Stimulated activated CD4-positive, alpha-beta T cell treated with anti-CD3 and anti-CD28 coated beads, TNF-alpha, amount 100 ng/mL, for 4 hours (primary cell): Measurements from ENCODE around the gene ATP5MC2.
"Not testable (repeated sequence)": the region's sequence is repeated elsewhere in the genome, so short reads cannot be mapped to it uniquely, and the experiment has no call there.

Experiments used
- DNase-seq, 3 experiments: peaks; one replicate each; pipeline ENCODE4 v3.0.0-alpha.2; 2020; ENCODE audit warnings: low read depth in 3 of 3

Gene ATP5MC2

DNA sequence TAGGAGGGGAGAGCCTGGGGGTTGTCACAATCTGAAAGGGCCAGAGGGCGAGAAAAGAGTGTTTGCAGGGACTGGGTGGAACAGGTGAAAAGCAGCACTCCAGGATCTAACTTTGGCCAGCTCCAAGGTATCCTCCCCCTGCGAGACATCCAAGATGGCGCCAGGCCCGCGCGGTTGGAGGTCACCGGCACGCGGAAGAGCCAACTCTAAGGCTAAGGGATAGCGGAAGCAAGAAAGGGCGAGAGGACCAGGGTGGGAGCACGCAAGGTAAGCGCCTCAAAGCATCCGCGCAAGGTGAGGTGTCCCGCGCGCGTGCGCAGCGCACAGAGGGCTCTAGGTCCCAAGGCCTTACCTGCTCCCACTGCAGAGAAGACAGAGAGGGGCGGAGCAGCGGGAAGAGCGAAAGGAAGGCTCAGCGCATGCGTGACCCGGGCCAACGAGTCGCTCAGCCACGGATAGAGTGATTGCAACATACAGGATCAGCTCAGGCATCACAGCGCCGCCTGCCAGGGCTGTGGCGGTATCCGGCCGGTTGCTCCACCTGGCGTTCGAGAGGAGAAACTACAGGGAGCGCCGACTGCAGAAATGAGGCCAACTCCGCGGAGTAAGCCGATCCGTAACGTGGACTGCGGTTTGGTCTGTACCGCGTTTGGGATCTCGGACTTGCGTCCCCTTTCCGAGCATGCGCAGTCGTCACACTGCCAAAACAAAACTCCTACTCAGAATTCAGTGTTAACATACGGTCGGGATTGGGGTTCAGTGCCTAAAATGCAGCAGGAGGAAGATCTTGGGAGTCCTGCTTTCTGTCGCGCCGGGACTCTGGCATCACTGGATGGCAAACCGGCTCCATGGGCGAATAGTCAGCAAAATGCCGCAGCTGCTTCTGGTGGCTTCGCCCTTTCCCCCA, at the start of gene ATP5MC2:
Gene ATP5MC2, minus strand, starts transcription at position 383 of the 907 bp plus-strand sequence. CDS start 3,469 bp downstream, outside the sequence.
- peak; percentile 95 for DNase-seq

DNA sequence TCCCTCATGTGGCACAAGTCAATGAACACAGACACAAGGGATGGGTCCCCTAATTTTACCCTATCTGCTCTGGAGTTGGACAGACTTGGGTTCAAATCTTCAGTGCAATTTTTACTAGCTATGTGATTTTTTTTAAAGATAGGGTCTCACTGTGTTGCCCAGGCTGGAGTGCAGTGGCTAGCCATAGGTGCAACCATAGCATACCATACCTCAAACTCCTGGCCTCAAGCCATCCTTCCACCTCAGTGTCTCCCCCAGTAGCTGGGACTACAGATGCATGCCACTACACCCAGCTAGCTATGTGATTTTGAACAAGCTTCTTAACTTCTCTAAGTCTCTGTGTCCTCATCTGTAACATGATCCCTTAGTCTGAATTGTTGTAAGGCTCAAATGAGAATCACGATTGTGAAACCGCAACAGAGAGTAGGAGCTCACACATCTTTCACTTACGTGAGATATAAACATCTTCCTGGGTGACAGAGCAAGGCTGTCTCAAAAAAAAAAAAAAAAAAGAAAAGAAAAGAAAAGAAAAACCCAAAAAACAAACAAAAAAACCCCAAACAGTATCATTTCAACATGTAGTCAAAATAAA, 46.7 kb upstream of the ATP5MC2 start:
- no peak for DNase-seq

DNA sequence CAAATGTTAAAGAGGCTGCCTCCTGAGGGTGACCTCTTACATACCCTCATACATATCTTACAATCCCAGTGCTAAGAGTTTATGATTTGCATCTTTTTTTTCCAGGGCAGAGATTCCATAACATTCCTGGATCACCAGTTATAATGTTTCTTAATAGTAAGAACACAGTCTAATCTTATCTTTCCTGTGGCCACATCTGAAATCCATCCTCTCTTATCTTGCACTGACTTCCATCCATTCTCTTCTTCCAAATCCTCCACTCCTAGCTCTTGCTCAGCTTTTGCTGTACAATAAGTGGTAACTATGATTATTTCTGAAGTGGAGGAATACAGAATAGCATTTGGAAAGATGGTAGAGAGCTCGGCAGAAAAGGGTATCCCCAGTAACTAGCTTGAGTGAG, 45.1 kb upstream of the ATP5MC2 start:
- no peak for DNase-seq

DNA sequence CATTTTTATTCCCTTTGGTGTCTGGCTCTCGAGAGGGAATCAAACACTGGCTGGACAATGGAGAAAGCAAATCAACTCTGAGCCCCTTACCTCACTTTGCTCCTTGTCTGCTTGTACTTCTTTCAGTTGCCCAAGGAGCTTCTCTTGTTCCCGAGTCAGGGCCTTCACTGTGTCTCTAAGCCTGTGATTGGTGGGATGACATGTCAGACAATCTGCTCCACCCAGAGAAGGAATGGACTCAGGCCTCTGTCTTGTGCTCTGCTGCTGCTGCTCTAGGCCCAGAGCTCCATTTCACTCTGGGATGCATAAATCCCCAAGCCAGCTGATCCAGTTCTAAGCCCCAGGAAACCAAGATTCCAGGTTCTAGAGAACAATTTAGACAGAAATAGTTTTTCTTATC, 43.8 kb upstream of the ATP5MC2 start:
- DNase-seq, result no peak

DNA sequence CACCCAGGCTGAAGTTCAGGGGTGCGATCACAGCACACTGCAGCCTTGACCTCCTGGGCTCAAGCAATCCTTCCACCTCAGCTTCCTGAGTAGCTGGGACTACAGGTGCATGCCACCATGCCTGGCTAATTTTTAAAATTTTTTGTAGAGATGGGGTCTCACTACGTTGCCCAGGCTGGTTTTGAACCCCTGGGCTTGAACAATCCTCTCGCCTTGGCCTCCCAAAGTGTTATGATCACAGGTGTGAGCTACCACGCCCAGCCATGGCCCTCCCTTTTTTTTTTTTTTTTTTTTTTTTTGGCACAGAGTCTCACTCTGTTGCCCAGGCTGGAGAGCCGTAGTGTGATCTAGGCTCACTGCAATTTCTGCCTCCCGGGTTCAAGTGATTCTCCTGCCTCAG, 42.7 kb upstream of the ATP5MC2 start:
- not testable (repeated sequence) for DNase-seq

DNA sequence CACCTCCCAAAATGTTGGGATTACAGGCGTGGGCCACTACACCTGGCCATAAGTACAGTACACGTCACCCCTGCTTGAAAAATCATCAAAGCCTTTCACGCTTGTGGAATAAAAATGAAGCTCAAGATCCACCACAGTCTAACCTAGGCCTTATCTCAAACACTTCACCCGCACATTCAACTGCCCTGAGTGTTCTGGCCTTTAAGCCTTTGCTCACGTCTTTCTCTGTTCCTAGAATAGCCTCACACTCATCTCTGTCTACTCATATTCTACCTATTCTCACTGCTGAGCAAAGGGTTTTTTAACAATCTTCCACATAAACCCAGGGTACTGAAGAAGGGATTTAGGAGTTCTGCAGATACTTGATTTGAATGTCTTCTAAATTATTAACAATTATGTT, 41.4 kb upstream of the ATP5MC2 start:
- DNase-seq, result no peak

DNA sequence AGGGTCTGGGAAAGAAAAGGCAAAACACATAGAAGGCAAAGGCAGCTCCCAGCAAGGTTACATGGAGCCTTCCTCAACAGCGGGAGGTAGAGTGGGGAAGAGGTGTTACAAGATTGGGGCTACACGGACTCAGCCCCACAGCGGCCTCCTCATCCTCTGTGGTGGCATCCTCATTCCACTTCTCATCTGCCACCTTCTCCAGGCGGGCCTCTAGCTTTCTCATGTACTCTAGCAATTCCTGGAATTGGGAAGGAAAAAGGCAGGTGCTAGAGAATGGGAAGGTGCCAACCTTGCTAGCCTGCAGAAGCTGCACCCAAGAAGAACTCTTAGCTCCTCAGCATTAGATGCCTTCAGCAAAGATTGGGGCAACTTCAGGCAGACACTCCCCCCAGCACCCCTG, 38.1 kb upstream of the ATP5MC2 start:
- no peak for DNase-seq

DNA sequence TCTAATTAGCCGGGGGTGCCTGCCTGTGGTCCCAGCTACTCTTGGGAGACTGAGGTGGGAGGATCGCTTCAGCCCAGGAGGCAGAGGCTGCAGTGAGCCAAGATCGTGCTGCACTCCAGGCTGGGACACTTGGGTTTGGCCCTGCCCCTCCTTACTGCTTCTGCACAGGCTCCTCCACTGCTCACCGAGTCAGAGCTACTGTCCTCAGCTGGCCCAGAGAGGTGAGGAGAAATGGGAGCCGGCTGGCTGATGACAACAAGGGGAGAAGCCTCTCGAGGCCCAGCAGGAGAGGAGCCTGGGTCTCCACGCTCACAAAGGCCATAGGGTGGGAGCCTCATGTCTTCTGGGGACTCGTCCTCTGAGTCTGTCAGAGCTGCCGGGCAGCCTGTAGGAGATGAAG, 37.6 kb upstream of the ATP5MC2 start:
- no peak for DNase-seq

DNA sequence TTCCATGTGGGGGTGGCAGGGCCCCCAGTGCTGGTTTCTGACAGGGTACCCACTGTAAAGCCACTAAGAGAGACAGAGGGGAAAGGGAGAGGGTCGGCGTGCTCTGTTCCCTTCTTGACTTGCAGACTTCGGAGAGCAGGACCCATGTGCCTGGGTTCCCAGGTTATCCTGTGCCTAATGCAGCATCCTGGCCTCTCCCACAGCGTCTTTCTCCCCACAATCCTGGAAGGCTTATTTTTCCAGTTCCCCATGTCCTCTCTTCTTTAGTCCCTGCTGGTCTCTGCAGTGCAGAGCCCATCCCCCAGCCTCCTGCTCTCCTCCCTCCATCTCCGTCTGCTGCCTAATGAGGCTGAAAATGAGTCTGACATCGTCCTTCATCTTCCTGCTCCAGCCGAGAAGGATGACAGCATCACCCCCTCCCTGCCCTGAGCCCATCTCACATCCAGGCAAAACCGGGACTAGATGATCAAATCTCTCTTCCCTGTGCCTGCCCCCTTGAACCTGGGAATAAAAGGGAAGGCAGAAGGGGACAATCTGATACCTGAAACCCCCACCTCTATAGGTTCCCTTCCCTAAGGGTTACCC, 36.3 kb upstream of the ATP5MC2 start:
- DNase-seq, result no peak

DNA sequence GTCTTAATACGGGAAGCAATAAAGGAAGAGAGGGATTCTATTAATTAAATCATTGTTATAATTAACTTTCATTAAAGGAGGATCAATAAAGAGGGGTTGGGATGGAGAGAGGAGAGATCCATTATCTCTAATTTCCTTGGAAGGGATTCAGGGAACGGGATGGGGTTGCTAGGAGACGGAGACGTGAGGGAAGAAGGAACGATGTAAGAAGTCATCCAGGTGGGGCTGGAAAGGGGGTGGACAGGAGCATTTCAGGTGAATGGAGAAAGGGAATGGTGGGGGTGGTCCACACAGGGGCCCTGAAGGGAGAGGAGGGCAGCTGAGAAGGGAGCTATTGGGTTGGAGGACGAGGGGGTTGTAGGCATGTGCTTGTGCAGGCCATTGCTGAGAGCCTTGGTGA, 34.2 kb upstream of the ATP5MC2 start:
- DNase-seq, result no peak

DNA sequence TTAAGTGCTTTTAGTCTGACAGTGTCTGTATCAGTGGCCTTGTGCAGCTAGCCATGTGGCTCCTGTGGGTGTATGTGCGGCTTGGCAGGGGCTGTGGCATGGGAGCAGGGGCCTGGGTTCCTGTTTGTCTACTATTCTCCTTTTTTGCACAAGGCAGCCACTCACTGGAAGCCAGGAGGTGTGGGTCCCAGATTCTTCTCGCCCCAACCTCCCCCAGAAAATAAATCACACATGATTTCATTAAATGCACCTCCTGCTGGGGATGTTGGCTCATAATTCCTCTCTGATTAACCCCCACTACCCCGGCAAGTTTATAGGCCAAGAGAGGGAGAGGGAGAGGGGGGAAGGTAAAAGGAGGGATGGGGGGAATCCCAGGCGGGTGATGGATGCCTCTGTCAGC, 33.8 kb upstream of the ATP5MC2 start:
- no peak for DNase-seq

DNA sequence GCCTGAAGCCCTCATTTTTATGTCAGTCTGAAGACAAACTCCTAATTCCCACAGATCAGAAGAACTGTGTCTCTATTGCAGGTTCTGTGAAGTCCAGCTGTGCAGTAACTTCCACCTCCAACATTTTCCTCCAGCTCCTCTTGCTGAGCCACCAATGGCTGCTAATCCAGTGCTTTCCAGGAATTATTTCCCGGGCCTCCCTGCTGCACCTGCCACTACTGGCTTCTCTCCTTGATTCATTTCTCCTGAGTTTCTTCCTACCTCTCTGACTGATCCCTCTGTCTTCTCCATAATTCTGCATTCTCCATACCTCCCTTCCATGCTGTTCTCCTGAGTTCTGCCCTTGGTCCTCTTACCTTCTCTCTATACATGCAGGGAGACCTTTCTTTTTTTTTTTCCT, 30.2 kb upstream of the ATP5MC2 start:
- no peak for DNase-seq

DNA sequence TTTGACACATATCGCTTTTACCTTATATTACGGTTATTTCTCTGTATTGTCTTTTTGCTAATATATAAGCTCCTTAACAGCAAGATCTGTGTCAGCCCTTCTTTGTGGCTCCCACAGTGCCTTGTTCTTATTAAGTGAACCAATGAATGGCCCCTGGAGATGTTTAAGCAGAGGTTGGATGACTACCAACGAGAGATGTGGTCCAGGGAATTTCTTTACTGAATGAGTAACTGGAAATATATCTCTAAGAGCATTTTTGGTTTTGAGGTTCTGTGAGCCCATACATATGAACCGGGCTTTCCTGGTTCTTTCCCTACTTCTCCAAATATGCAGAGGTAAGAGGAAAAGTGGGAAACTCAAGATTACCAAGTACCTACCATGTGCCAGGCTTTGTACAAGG, 27.9 kb upstream of the ATP5MC2 start:
- no peak for DNase-seq

DNA sequence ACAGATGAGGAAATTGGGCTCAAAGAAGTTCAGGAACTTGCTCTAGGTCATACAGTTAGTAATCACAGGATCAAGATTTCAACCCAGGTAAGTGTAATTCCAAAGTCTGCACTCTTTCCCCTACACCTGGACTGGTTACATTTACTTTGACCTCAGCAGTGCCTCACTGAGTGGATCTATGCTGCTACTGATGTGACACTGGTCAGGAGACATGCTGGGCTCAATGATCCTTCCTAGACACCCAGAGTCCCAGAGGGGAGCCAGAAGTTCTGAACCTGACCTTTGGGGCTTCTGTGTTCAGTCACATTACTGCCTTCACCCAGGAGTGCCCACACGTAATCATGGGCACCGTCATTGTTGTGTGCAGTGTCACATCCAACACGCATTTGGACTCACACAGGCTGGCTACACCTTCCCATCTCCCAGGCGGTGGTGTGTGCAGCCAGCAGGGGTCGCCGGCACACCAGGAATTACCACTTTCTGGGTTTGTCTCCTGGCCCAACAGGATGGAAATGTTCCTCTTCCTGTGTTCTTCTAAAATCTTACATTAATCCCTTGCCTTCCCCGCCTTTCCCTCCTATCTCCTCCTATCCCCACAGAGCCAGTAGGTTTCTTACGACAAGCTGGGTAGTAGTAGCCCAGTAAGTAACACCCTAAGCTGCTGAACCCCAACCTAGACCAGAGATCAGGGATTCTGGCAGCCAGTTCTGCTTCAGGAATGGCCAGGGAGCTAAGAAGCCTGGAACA, 25.8 kb upstream of the ATP5MC2 start:
- DNase-seq, result peak; percentile 57 to 60 (median 58)

DNA sequence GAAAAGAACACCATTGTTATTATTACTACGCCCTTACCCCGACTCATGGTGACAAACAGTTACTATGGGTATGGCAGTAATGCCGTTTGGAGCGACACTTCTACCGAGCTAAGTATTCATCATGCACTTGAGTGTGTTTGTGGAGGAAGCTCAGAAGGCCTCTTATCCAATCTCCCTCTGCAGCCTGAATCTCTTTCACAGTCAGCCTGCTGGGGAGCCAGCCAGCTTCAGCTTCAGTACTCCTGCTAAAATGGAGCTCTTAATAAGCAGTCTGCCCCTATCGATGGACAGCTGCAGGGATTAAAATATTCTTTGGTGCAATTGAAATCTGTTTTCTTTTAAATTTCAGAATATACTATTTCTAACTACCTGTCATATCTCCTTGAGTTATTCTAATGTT, 24.7 kb upstream of the ATP5MC2 start:
- DNase-seq, result no peak

DNA sequence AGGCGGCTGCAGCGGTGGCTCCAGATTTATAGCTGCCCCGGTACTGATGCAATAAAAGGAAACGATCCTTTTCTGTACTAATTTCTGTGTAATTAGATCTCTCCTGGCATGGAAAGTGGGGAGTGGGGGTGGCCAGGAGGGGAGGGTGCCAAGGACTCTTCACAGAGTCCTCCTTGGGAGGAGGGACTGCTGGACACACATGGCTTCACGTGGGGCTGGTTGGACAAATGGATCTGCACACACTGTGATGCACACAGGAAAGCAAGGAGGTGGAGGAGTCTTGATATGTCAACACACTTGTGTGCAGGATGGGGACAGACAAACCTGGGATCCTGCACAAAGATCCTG, 23.8 kb upstream of the ATP5MC2 start:
- no peak for DNase-seq

DNA sequence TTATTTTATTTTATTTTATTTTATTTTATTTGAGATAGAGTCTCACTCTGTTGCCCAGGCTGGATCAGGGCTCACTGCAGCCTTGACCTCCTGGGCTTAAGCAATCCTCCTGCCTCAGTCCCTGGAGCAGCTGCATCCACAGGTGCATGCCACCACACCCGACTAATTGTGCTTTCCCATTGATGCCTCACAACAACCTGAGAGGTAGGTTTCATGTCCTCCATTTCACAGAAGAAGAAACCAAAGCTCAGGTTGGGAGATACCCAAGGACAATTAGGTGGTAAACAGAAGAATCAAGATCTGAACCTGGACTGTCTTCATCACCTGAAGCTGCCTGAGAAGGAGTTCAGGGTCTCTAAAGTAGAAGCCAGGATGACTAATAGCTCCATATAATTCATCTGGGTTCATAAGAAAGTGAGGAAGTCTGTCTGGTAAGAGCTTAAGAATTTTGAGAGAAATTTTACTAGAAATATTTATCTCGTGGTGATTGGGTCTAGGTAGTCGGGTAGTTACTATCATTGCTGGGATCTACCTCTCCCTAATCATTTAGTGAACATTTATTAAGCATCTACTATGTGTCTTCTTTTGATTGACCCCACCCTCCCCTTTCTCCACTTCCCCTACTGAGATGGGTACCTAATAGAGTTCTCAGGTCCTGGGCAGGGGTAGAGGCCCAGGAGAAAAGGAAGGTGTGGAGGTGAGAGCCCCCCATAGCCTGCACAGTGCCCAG, 23.2 kb upstream of the ATP5MC2 start:
- no peak for DNase-seq

DNA sequence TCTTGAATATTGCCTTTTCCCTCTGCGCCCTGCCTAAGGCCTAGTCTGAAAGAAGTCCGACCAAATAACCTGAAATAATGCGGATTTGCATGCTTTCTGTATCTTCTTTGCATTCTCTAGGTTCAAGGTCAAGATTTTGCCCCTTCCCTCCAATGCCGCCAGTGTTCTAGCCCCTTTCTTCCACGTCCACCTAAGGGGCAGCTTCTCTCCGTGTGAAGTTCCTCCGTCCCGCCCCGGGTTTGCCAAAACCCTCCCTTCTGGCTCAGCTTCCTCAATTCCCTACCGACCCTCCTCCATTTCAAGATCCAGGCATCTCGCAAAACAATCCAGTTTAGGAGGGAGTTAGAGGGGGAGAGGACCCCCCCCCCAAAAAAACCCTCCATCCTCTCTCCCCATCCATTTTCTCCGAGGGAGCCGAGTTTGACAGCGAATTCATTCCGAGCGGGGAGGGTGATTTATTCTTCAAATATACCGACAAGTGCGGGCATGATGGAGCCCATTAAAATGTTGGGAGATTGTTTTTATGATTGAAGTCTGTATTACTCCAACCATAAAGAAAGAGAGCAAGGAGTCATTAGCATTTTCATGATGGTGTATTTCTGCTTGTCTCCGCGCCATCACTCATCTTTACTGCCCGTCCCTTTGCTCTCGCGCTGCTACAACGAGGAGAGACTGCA, 20.9 kb upstream of the ATP5MC2 start:
- no peak for DNase-seq

DNA sequence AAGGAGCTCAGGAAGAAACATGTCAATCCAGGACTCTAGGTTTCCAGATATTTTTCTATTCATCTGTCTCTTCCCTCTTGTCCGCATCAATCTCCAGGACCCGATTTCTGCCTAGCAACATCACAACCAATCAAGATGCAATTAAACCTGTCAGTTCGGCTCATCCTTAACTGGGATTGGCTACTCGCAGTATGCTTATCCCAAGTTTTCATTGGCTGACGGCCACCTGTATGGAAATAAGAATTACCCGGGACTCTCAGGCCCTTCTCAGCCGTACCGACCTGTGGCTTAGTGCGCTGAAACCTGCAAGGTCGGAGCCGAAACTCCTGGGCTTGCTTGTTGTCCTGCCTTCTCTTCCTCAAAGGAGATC, 20.4 kb upstream of the ATP5MC2 start:
- DNase-seq, result no peak

DNA sequence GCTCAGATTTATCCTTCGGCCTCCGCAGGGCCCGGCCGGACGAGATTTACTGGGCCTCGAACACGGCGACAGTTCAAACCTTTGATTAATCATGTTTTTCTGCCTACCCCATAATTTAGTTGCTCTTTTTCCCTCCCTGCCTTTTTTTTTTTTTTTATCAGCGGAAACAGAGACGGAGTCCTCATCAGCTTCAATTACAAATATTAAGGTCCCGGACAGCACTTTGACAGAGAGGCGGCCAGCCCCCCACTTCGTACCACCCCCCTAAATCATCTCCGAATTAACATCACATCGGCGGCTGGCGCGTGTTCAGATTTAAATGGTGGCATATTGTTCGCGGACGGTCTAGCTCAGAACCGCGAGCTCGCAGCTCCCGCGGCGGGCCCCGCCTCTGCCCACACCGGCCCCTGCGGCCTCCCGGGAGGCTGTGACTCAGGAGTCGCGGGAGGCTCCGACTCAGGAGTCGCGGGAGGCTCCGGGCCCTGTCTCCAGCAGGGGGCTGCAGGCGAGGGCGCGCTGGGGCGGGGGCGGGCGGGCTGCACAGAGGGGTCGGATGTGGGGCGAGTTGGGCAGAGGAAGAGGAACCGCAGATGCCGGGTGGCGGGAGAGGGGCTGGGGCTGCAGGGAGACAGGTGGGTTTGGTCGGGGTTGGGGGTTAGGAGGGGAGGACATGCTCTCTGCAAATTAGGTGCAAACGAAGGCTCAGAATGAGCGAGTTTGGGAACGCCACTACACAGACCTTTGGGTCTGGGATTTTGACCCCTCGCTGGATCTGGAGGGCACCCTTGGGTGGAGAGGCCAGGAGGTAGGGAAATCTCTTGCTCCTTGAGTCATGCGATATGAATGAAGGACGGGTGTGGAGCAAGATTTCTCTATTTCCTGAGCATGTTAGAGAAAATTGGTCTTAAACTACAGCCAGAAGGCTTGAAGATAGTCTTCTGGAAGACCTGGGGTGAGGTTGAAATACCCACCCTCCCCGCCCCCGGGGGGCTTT, 19.6 kb upstream of the ATP5MC2 start:
- DNase-seq, result peak in 1 of 3 experiments; percentile 34
